Limb (tissue), 2 donors: ENCODE results near the gene PCDHGB6.
A peak's percentile ranks its signal among the peaks of the same experiment; 100 is the strongest.
"Not testable (repeated sequence)": the region's sequence is repeated elsewhere in the genome, so short reads cannot be mapped to it uniquely, and the experiment has no call there.

Experiments used
- DNase-seq, 2 donors: peaks; one replicate each; pipeline ENCODE4 v3.0.0-alpha.2; 2016; ENCODE audit errors: extremely low spot score in 2 of 2

The PCDHGB6 gene

DNA sequence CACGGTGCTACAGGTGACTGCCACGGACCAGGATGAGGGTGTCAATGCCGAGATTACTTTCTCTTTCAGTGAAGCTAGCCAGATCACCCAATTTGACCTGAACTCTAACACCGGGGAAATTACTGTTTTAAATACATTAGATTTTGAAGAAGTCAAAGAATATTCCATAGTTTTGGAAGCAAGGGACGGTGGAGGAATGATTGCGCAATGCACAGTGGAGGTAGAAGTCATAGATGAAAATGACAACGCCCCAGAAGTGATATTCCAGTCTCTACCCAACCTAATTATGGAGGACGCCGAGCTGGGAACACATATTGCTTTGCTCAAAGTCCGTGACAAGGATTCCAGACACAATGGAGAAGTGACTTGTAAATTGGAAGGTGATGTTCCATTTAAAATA lies 19.2 kb upstream of the PCDHGB6 start:
- DNase-seq: no peak

DNA sequence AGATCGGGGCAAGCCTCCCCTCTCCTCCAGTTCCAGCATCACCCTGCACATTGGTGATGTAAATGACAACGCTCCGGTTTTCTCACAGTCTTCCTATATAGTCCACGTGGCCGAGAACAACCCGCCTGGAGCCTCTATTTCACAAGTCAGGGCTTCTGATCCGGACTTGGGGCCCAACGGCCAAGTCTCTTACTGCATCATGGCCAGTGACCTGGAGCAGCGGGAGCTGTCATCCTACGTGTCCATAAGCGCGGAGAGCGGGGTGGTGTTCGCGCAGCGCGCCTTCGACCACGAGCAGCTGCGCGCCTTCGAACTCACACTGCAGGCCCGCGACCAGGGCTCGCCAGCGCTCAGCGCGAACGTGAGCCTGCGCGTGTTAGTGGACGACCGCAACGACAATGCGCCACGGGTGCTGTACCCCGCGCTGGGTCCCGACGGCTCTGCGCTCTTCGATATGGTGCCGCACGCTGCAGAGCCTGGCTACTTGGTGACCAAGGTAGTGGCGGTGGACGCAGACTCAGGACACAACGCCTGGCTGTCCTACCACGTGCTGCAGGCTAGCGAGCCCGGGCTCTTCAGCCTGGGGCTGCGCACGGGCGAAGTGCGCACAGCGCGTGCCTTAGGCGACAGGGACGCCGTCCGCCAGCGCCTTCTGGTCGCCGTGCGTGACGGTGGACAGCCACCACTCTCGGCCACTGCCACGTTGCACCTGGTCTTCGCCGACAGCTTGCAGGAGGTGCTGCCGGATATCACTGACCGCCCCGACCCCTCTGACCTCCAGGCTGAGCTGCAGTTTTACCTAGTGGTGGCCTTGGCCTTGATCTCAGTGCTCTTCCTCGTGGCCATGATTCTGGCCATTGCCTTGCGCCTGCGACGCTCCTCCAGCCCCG lies 18.4 kb upstream of the PCDHGB6 start:
- DNase-seq: no peak

DNA sequence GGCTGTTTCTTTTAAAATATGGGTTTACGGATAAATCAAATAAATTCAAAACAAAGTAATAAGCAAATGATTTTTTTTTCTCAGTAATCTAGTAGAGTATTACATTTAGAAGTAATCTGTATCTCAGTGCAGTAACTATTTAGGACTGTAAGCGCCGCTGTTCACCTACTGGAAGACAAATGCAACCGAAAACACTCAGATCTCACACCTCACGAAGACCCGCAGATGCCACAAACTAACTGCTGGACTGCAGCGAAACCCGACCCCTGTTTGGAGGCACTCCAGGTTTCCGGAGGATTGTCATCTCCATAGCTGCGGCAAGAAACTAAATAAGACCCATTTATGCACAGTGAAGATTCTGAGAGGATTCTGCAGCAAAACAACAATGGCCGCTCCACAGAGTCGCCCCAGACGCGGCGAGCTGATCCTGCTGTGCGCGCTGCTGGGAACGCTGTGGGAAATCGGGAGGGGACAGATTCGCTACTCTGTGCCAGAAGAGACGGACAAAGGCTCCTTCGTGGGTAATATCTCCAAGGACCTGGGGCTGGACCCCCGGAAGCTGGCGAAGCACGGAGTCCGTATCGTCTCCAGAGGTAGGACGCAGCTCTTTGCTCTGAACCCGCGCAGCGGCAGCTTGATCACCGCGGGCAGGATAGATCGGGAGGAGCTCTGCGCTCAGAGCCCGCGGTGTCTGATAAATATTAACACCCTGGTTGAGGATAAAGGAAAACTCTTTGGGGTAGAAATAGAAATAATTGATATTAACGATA lies 15.2 kb upstream of the PCDHGB6 start, which contains the start of gene PCDHGA8:
Gene PCDHGA8 (plus strand): TSS at position 205 of the 770 bp plus-strand sequence. CDS start 181 bp downstream, at position 386.
- no peak for DNase-seq

DNA sequence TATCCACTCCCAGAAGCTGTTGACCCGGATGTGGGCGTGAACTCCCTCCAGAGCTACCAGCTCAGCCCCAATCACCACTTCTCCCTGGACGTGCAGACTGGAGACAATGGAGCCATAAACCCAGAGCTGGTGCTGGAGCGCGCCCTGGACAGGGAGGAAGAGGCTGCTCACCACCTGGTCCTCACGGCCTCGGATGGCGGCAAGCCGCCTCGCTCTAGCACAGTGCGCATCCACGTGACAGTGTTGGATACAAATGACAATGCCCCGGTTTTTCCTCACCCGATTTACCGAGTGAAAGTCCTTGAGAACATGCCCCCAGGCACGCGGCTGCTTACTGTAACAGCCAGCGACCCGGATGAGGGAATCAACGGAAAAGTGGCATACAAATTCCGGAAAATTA lies 14.6 kb upstream of the PCDHGB6 start:
- no peak for DNase-seq

DNA sequence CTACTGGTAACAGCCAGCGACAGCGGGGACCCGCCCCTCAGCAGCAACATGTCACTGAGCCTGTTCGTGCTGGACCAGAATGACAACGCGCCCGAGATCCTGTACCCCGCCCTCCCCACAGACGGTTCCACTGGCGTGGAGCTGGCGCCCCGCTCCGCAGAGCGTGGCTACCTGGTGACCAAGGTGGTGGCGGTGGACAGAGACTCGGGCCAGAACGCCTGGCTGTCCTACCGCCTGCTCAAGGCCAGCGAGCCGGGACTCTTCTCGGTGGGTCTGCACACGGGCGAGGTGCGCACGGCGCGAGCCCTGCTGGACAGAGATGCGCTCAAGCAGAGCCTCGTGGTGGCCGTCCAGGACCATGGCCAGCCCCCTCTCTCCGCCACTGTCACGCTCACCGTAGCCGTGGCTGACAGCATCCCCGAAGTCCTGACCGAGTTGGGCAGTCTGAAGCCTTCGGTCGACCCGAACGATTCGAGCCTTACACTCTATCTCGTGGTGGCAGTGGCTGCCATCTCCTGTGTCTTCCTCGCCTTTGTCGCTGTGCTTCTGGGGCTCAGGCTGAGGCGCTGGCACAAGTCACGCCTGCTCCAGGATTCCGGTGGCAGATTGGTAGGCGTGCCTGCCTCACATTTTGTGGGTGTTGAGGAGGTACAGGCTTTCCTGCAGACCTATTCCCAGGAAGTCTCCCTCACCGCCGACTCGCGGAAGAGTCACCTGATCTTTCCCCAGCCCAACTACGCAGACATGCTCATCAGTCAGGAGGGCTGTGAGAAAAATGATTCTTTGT lies 13.2 kb upstream of the PCDHGB6 start:
- DNase-seq: not testable (repeated sequence)

DNA sequence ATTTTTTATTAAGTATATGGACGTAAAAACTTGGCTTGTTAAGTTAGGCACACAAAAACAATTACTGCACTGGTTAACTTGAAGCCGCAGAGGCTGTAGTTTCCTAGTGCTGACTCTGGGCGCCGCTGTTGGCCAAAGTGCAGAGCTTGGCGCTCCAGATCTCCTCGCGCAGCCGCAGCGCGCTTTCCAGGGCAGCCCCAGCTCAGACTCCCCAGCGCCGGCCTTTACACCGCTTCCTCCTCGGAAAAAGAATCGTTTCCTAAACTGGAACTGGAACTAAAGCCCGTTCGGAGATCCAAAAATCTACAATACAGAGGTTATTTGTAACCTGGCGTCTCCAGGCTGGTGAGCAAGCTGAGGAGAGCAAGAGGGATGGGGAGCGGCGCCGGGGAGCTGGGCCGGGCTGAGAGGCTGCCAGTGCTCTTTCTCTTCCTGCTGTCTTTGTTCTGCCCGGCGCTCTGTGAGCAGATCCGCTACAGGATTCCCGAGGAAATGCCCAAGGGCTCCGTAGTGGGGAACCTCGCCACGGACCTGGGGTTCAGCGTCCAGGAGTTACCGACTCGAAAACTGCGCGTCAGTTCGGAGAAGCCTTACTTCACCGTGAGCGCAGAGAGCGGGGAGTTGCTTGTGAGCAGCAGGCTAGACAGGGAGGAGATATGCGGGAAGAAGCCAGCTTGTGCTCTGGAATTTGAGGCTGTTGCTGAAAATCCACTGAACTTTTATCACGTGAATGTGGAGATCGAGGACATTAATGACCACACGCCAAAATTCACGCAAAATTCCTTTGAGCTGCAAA lies 9.9 kb upstream of the PCDHGB6 start, which contains the start of gene PCDHGB5:
Gene PCDHGB5 (plus strand): TSS at position 192 of the 796 bp plus-strand sequence. CDS start 181 bp downstream, at position 373.
- not testable (repeated sequence) for DNase-seq

DNA sequence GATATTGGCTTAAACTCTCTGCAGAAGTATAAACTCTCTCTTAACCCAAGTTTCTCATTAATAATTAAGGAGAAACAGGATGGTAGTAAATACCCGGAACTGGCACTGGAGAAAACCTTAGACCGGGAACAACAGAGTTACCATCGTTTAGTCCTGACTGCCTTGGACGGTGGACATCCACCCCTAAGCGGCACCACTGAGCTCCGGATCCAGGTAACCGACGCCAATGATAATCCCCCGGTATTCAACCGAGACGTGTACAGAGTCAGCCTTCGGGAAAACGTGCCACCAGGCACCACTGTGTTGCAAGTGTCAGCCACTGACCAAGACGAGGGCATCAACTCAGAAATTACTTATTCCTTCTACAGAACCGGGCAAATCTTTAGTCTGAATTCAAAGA lies 9.2 kb upstream of the PCDHGB6 start:
- DNase-seq: no peak

DNA sequence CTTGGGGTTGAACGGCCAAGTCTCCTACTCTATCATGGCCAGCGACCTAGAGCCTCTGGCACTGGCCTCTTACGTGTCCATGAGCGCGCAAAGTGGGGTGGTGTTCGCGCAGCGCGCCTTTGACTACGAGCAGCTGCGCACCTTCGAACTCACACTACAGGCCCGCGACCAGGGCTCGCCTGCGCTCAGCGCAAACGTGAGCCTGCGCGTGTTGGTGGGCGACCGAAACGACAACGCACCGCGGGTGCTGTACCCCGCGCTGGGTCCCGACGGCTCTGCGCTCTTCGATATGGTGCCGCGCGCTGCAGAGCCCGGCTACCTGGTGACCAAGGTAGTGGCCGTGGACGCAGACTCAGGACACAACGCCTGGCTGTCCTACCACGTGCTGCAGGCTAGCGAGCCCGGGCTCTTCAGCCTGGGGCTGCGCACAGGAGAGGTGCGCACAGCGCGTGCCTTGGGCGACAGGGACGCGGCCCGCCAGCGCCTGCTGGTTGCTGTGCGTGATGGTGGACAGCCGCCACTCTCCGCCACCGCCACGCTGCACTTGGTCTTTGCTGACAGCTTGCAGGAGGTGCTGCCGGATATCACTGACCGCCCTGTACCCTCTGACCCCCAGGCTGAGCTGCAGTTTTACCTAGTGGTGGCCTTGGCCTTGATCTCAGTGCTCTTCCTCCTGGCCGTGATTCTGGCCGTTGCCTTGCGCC lies 8.1 kb upstream of the PCDHGB6 start:
- DNase-seq: no peak

DNA sequence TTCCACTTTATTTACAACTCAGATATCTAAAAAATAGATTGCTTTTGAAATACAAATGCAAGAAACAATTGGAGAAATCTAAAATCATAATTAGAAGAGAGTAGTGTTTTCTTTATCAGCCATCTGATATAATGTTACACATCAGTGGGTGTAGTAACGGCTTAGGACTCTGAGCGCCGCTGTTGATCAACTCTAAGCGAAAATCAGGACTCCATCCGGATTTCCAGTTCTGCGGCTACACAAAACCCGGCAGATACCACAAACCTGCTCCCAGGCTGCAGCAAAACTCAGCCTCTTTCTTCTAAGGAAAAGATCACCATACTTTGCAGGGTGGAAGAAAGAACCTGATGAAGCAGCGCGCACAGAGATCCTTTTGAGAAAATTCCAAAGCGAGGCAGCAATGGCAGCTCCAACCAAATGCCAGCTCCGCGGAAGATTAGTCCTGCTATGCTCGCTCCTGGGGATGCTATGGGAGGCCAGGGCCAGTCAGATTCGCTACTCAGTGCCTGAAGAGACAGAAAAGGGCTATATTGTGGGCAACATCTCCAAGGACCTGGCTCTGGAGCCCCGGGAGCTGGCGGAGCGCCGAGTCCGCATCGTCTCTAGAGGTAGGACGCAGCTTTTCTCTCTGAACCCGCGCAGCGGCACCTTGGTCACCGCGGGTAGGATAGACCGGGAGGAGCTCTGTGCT lies 5.1 kb upstream of the PCDHGB6 start, which contains the start of gene PCDHGA9:
Gene PCDHGA9 (plus strand): TSS at position 226 of the 691 bp plus-strand sequence. CDS start 175 bp downstream, at position 401.
- peak in 1 of 2 donors; percentile 3 for DNase-seq

DNA sequence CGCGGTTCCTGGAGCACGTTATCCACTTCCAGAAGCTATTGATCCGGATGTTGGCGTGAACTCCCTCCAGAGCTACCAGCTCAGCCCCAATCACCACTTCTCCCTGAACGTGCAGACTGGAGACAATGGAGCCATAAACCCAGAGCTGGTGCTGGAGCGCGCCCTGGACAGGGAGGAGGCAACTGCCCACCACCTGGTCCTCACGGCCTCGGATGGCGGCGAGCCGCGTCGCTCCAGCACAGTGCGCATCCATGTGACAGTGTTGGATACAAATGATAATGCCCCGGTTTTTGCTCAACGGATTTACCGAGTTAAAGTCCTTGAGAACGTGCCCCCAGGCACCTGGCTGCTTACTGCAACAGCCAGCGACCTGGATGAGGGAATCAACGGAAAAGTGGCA lies 4.4 kb upstream of the PCDHGB6 start:
- no peak for DNase-seq

DNA sequence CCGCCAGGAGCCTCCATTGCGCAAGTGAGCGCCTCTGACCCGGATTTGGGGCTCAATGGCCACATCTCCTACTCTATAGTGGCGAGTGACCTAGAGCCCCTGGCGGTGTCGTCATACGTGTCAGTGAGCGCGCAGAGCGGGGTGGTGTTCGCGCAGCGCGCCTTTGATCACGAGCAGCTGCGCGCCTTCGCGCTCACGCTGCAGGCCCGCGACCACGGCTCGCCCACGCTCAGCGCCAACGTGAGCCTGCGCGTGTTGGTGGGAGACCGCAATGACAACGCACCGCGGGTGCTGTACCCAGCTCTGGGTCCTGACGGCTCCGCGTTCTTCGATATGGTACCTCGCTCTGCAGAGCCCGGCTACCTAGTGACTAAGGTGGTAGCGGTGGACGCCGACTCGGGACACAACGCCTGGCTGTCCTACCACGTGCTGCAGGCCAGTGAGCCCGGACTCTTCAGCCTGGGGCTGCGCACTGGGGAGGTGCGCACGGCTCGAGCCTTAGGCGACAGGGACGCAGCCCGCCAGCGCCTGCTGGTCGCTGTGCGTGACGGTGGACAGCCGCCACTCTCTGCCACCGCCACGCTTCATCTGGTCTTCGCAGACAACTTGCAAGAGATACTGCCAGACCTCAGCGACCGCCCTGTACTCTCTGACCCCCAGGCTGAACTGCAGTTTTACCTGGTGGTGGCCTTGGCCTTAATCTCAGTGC lies 1.9 kb downstream of the PCDHGB6 start:
- DNase-seq: no peak

DNA sequence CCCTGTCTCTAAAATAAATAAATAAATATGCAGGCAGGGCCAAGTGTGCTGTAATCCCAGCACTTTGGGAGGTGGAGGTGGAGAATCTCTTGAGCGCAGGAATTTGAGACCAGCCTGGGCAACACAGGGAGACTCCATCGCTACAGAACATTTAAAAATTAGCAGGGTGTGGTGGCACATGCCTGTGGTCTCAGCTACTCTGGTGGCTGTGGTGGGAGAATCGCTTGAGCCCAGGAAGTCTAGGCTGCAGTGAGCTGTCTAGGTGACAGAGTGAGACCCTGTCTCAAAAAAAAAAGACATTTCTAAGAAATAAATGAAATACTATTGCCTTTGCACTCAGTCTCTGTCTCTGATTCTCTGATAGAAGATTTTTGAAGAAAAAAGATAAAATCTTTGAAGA lies 3.8 kb downstream of the PCDHGB6 start:
- no peak for DNase-seq

DNA sequence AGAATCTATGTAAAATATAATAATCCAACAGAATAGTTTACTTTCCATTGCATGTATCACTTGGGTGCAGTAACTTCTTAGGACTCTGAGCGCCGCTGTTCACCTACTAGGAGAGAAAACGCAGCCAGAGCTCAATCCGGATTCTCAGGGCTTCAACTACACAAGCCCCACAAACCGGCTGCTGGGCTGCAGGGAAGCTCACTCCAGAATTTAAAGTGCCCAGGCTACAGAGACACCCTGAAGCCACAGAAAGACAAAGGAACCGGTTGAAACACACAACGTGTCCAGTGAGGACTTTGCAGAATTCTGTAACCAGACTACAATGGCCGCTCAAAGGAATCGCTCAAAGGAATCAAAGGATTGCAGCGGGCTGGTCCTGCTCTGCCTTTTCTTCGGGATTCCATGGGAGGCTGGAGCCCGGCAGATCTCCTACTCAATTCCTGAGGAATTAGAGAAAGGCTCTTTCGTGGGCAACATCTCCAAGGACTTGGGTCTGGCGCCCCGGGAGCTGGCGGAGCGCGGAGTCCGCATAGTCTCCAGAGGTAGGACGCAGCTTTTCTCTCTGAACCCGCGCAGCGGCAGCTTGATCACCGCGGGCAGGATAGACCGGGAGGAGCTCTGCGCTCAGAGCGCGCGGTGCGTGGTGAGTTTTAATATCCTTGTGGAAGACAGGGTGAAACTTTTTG lies 5.2 kb downstream of the PCDHGB6 start, which contains the start of gene PCDHGA10:
Gene PCDHGA10 (plus strand): TSS at position 134 of the 686 bp plus-strand sequence. CDS start 189 bp downstream, at position 323.
- DNase-seq: peak in 1 of 2 donors; percentile 5

DNA sequence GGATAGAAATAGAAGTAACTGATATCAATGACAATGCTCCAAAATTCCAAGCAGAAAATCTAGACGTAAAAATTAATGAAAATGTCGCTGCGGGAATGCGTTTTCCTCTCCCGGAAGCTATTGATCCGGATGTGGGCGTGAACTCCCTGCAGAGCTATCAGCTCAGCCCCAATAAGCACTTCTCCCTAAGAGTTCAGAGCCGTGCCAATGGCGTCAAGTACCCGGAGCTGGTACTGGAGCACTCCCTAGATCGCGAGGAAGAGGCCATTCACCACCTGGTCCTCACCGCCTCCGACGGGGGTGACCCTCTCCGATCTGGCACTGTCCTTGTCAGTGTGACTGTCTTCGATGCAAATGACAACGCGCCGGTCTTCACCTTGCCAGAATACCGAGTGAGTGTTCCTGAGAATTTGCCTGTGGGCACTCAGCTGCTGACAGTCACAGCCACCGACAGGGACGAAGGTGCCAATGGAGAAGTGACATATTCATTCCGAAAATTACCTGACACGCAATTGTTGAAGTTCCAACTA lies 5.8 kb downstream of the PCDHGB6 start:
- no peak for DNase-seq

DNA sequence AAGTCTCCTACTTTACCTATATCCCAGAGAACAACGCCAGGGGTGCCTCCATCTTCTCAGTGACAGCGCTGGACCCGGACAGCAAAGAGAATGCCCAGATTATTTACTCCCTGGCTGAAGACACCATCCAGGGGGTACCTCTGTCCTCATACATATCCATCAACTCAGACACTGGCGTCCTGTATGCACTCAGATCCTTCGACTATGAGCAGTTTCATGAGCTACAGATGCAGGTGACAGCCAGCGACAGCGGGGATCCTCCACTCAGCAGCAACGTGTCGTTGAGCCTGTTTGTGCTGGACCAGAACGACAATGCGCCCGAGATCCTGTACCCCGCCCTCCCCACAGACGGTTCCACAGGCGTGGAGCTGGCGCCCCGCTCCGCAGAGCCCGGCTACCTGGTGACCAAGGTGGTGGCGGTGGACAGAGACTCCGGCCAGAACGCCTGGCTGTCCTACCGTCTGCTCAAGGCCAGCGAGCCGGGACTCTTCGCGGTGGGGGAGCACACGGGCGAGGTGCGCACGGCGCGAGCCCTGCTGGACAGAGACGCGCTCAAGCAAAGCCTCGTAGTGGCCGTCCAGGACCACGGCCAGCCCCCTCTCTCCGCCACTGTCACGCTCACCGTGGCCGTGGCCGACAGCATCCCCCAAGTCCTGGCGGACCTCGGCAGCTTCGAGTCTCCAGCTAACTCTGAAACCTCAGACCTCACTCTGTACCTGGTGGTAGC lies 6.9 kb downstream of the PCDHGB6 start:
- DNase-seq: not testable (repeated sequence)

DNA sequence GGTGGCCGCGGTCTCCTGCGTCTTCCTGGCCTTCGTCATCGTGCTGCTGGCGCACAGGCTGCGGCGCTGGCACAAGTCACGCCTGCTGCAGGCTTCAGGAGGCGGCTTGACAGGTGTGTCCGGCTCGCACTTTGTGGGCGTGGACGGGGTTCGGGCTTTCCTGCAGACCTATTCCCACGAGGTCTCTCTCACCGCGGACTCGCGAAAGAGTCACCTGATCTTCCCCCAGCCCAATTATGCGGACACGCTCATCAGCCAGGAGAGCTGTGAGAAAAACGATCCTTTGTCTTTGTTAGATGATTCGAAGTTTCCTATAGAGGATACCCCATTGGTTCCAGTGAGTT lies 7.4 kb downstream of the PCDHGB6 start:
- DNase-seq: not testable (repeated sequence)
